Caki2 (cell line): ENCODE measurements around the gene GRIK3. TPM values are rescaled to one million over a fixed set of nuclear protein-coding genes. Genes with fewer than 3 reads are reported as not detected.

Experiments used
- DNase-seq: peaks from one replicate; pipeline ENCODE4 v3.0.0-alpha.2; 2015; ENCODE audit warnings: low read depth
- in situ Hi-C: cut with HindIII; loops from 2 replicates; pipeline ENCODE4 v1.10.0; 2016; ENCODE audit warnings: low sequenced_read_pairs, low pct_unique_long_range_greater_than_20kb, mixed read lengths
- total RNA-seq: library from RNA; depleted of rRNA; stranded (reverse); fragments of >200 nt; shearing (Covaris generic); gene quantifications from 2 replicates; pipeline ENCODE4 v1.2.3, GENCODE V29; 2014; ENCODE audit warnings: low replicate concordance

Gene GRIK3
- total RNA-seq, 1 experiment from 2014 or later: not detected

- in situ Hi-C loops: no loop called here
- no peak for DNase-seq
Observed at GRCh38 chr1:36989241-36989640, 45.1 kb downstream of the GRIK3 start.

DNA sequence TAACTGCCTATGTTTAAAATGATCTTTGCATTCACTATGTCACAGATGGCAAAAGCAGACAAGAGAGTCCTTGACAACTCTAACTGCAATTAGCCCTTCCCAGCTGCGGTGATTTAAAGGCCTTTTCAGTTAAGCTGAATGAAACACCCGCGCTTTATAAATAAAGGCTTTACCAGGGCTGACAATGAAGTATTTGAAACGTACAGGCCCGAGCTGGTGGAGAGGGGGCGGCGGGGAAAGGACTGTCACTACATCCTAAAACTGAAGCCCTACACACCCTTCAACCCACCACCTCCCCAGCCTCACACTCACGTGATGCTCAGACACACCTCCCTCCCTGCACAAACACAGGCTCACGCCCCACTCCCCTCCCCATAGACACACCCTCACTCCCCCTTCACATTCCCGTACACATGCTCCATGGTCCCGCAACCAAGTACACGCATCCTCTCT, 45.5 kb downstream of the GRIK3 start:
- in situ Hi-C loops: no loop called here
- DNase-seq: no peak

DNA sequence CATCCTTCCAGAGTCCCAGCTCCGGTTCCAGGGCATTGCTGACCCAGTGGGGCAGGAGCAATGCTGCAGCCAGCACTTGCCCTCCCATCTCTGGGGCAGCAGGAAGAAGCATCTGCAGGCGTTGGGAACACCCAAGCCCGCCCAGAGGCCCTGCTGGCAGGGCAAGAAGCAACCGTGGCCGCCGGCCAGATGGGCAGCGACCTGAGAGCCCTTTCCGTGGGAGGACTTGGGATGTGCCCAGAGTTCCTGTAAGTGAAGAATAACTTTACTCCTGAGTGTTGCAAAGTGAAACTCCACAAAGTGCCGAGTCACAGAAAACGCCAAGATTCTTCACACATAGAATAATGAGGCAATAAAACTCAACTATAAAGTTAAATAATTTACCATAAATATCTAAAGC, 46.0 kb downstream of the GRIK3 start:
- no peak for DNase-seq
- in situ Hi-C loops: no loop called here

DNA sequence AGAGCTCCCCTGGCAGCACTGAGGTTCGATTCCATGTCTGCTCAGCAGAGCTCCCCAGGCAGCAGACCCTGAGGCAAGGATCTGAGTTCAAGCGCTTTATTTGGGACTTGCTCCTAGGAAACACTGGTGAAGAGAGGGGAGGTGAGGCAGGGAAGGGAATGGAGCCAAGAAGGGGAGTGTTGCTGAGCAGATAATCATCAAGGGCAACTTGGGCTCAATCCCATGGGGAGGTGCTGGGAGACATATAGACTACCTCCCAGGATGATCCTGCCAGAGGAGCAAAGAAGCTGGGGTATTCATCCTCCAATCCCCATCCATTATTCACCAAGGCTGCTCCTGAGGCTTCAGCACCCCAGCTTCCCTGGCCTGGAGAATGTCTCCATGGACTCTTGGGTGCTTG, 47.0 kb downstream of the GRIK3 start:
- in situ Hi-C loops: no loop called here
- no peak for DNase-seq

DNA sequence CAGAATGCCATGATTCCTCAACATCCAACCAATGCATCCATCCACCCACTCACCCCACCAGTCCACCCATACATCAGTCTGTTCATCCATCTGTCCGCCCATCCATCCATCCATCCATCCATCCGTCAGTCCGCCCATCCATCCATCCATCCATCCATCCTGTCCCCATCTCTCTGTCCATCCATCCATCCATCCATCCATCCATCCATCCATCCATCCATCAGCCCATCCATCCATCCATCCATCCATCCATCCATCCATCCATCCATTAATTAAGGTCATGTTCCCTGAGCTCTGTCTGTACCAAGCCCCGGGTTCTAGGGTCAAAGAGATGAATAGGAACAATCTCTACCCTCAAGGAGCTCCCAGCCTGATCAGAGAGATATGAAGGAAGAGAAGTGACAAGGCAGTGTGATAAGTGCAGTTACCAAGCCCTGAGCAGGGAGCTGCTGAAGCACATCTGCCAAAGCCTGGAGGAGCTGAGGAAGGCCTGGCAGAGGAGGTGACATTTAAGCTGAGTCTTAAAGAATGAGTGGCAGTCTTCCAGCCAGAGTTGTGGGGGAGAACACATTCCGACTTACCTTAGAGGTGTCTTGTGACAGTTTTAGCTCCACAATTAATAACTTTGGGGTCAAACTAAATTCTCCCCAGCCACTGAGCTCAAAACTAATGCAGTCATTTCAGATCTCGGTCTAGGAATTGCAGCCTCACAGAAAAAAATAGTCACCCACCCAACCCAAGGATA, 47.9 kb downstream of the GRIK3 start:
- in situ Hi-C loops: no loop called here
- no peak for DNase-seq

- in situ Hi-C loops: no loop called here
- DNase-seq: no peak
Observed at GRCh38 chr1:36984675-36985074, 49.6 kb downstream of the GRIK3 start.

- no peak for DNase-seq
- in situ Hi-C loops: no loop called here
Observed at GRCh38 chr1:36984026-36984425, 50.3 kb downstream of the GRIK3 start.

- DNase-seq: no peak
- in situ Hi-C loops: no loop called here
Observed at GRCh38 chr1:36982709-36983108, 51.6 kb downstream of the GRIK3 start.

GRCh38 chr1:36981771-36982622, 52.3 kb downstream of the GRIK3 start:
- DNase-seq: no peak
- in situ Hi-C loops: no loop called here

- DNase-seq: no peak
- in situ Hi-C loops: no loop called here
Observed at GRCh38 chr1:36981126-36981525, 53.2 kb downstream of the GRIK3 start.

GRCh38 chr1:36977731-36978406, 56.4 kb downstream of the GRIK3 start:
- in situ Hi-C loops: no loop called here

GRCh38 chr1:36975642-36976041, 58.7 kb downstream of the GRIK3 start:
- in situ Hi-C loops: no loop called here
- no peak for DNase-seq

More at GRCh38 chr1:36977731-36978406, 56.4 kb downstream of the GRIK3 start:
- DNase-seq: no peak

DNA sequence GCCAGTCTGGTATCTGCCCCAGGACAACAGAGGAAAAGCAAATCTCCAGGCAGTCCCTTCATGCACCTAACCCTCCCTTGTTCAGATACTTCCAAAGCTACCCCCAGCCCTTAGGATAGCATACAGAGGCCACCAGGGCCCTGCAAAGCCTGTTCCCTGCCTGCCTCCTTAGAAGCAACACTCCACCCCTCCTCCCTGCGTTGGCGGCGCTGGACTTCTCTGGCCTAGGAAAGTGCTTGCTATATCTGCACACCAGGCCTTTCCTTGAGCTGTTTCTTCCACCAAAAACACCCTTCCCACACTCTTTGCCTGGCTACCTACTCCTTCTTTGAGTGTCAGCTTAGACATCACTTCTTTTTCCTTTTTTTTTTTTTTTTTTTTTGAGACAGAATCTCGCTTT, 61.3 kb downstream of the GRIK3 start:
- in situ Hi-C loops: no loop called here
- DNase-seq: no peak

DNA sequence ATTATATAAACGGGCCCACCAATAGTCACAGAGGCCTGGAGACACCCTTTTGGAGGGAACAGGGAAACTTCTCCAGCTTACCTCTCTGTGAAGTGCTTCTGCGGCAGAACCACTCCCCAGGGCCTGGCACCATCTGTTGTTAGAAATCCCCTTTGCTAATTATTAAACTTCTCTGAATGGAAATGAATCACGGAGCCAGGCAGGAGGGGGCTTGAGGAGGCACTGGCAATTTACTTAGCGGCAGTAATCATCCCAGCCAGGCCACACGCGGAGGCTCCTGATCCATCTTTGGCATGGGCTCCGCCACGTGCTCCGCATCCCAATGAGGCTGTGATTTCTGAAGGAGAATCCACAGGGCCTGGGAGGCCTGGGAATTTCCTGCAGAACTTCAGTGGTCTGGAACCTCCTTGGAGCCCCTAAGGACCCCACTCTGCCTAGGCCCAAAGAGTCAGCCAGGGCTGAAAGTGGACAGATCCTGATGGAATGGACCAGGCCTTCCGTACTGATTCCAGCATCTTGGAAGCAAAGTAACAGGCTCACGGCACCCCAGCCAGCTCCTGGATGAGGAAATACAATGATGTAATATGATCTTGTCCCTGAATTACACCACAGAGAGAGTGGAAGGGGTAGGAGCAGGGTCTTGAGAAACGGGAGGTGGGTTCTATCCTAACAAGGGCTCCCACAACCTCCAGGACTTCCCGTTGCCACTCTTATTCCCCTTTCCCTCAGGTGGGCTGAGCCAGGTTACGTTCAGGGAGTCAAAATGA, 62.3 kb downstream of the GRIK3 start:
- no peak for DNase-seq
- in situ Hi-C loops: no loop called here

DNA sequence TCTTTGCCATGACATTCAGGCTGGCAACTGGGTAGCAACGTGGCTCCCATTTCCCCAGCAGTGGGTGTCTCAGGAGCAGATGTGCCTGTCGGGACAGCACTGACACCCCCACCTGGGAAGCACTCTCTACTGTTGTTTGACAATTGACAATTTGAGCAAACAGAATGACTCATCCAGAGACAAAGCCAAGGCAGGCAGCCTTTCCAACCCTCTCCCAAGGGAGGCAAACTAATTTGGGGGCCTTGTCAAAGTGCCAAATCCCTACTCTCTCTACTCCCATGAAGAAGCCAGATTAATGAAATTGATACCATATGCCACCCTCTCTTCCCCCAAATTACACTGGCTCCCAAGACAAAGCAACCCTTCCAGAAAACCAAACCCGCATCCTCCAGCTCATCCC, 65.6 kb downstream of the GRIK3 start:
- in situ Hi-C loops: no loop called here
- DNase-seq: no peak

DNA sequence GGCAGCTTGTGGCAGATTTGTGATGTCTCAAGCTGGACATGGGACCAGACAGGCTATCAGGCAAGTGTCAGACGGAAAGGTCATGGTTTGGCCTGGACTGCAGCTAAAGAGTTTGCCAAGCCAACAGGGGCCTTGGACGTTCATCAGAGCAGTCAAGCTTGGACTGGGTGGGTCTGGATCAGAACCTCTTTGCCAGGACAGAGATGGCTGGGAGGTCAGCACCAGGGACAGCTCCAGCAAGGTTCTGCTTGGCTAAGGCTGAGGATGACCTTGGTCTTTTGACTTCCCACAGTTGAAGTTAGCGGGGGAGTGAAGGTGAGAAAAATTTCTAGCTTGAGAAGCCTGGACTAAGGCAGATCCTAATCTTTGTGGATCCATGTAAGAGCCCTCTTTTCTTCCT, 68.1 kb downstream of the GRIK3 start:
- peak; percentile 23 for DNase-seq
- in situ Hi-C loops: no loop called here

DNA sequence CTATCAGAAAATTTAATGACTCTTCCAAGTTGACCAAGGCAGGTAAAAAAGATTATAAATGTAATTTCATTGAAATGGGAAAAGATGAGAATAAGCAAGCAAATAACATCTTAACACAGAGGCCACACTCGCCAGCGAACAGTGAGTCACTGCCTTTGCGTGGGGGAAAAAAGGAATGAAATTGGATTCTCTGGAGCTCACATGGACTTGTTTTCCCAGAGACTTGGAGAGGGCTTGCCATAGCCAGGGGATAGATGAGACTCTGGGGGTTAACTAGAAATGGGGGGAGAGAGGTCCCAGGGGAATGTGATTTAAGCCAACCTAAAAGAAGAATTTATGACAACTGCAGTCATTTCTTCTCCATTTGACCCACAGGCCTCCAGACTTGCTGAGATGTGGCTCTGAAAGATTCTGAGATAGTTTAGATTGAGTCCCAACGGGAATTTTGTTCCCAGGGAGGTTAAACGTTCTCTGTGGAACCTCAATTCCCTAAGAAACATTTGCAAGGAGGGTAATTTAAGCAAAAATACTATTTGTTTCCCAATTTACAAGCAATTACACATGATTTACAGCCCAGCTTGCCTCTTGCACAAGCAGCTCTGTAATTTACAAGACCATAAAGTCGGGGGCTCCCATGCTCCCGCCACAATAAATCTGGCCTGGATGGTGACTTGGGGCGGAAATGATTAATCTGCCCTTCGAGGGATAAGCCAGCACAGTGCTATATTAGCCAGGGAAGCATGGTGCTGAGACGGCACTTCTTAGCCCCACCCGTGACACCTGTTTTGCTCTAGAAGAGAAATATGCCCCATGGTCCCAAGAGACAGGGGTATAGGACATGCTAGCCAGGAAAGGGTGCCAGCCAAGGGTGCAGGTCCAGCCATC, 68.8 kb downstream of the GRIK3 start:
- no peak for DNase-seq
- in situ Hi-C loops: no loop called here
